ENCODE results near the gene MTHFD2L. TPM values are rescaled to one million over a fixed set of nuclear protein-coding genes. Genes with fewer than 3 reads are reported as not detected.

The MTHFD2L gene
- total RNA-seq, 1 experiment from 2014 or later = 8.9 TPM

DNA sequence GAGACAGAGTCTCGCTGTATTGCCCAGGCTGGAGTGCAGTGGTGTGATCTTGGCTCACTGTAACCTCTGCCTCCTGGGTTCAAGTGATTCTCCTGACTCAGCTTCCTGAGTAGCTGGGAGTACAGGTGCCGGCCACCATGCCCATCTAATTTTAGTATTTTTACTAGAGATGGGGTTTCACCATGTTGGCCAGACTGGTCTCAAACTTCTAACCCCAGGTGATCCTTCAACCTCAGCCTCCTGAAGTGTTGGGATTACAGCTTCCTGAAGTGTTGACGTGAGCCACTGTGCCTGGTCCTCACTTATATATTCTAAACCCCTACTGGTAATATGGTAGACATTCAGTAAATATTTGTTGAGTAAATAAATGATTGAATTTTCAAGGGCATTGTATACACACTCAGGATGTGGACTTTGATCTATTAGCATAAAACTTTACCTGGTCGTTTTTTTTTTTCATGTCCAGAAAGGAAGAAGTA is 33.0 kb downstream of the MTHFD2L start:
- Histone ChIP-seq H3K79me2 (ENCODE audit: low read depth) (no peaks in the 10 kb centered on the region), H3K27me3 (ENCODE audit: insufficient read depth, low read depth) (no peaks in the 10 kb centered on the region), H3K36me3 (ENCODE audit: low read depth) (no peaks in the 10 kb centered on the region), H3K9me2 (ENCODE audit: insufficient read depth) (no peaks in the 10 kb centered on the region), H3F3A (ENCODE audit: insufficient read depth, low read depth) (no peaks in the 10 kb centered on the region; the same call in 1 of the 2 replicates), H2AFZ (no peak overlapping the region), H3K4me2 (no peak overlapping the region), H4K20me1 (ENCODE audit: insufficient read depth) (no peaks in the 10 kb centered on the region), H3K27ac (no peak overlapping the region), H3K4me1 (replicated peaks; ENCODE audit: insufficient read depth) (no peaks in the 10 kb centered on the region), H3K4me3 (no peak overlapping the region), H3K9me3 (ENCODE audit: insufficient read depth, low read depth) (no peaks in the 10 kb centered on the region)
- intact Hi-C loops (cut with micrococcal nuclease; ENCODE audit: unreplicated experiment) = loop anchor here (5.0 kb wide), 1 partner anchor 36 kb away; no protein-coding TSS in a partner anchor
- no peak for TF ChIP-seq CTCF (conservative IDR thresholded peaks at IDR 0.05)
- no peak for TF ChIP-seq EZH2 (IDR thresholded peaks at IDR 0.05; ENCODE audit: low read depth)
- ChIA-PET CTCF (no interaction called here), POLR2A (ENCODE audit: unreplicated experiment) (interaction anchor here (0.6 kb wide), 1 partner anchor 55 kb away, joined by 3 read pairs; no protein-coding TSS in a partner anchor)
- no peak for DNase-seq
- BruUV-seq (replicated peaks) = no TSS peak

GRCh38 chr4:74197080-74197479 is 39.2 kb downstream of the MTHFD2L start:
- TF ChIP-seq EZH2 (IDR thresholded peaks at IDR 0.05; ENCODE audit: low read depth) (no peak), CTCF (conservative IDR thresholded peaks at IDR 0.05) (no peak)
- Histone ChIP-seq H3F3A (ENCODE audit: insufficient read depth, low read depth) (no peaks in the 10 kb centered on the region), H3K4me1 (replicated peaks; ENCODE audit: insufficient read depth) (no peaks in the 10 kb centered on the region), H3K79me2 (ENCODE audit: low read depth) (no peaks in the 10 kb centered on the region), H3K9me2 (ENCODE audit: insufficient read depth) (no peaks in the 10 kb centered on the region), H3K27me3 (ENCODE audit: insufficient read depth, low read depth) (no peaks in the 10 kb centered on the region), H3K9me3 (ENCODE audit: insufficient read depth, low read depth) (no peaks in the 10 kb centered on the region), H3K36me3 (ENCODE audit: low read depth) (no peaks in the 10 kb centered on the region), H3K4me2 (no peak overlapping the region), H4K20me1 (ENCODE audit: insufficient read depth) (no peaks in the 10 kb centered on the region), H2AFZ (no peak overlapping the region), H3K4me3 (no peak overlapping the region), H3K27ac (no peak overlapping the region)
- ChIA-PET CTCF (interaction anchor here (0.6 kb wide), 1 partner anchor 543 kb away, joined by 6 read pairs; no protein-coding TSS in a partner anchor), POLR2A (ENCODE audit: unreplicated experiment) (no interaction called here)
- BruUV-seq (replicated peaks) = no TSS peak
- no peak for DNase-seq
- intact Hi-C loops (cut with micrococcal nuclease; ENCODE audit: unreplicated experiment) = no loop called here

DNA sequence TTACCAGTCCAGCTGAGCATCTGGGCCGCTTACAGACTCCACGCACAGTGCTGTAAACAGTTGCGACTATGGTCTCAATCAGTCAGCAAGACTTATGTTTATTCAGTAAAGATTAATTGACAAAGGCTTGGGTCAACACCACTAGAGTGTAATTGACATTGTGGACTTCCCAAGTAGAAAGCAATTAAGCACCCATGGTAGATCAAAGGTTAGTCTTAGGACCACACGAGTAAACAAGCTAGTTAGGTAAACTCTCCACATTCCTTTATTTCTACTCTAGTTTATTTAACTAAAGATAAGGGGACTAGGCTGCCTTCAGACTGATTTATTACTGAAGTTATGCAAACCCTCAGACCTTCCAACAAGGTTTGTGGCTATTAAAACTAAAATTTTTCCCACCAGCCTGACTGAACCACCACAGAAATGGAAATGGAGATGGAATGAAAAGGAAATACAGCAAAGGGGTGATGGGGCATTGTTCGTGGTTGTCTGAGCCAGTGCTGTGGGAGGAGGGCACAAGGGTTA is 44.2 kb downstream of the MTHFD2L start:
- no peaks in the 10 kb centered on the region for H3K4me1 ChIP-seq (replicated peaks; ENCODE audit: insufficient read depth)
- no peak for TF ChIP-seq CTCF (conservative IDR thresholded peaks at IDR 0.05)
- no peak for TF ChIP-seq EZH2 (IDR thresholded peaks at IDR 0.05; ENCODE audit: low read depth)
- no peak overlapping the region for H3K27ac ChIP-seq
- no peaks in the 10 kb centered on the region for H3K79me2 ChIP-seq (ENCODE audit: low read depth)
- no TSS peak for BruUV-seq (replicated peaks)
- DNase-seq = peak in 1 of 2 experiments; percentile 35
- H3K36me3 ChIP-seq (ENCODE audit: low read depth) = no peaks in the 10 kb centered on the region
- no peaks in the 10 kb centered on the region for H3K9me3 ChIP-seq (ENCODE audit: insufficient read depth, low read depth)
- ChIA-PET POLR2A (ENCODE audit: unreplicated experiment) (no interaction called here), CTCF (no interaction called here)
- H3K4me3 ChIP-seq = no peak overlapping the region
- H4K20me1 ChIP-seq (ENCODE audit: insufficient read depth) = no peaks in the 10 kb centered on the region
- H3F3A ChIP-seq (ENCODE audit: insufficient read depth, low read depth) = no peaks in the 10 kb centered on the region
- no peak overlapping the region for H3K4me2 ChIP-seq
- H3K27me3 ChIP-seq (ENCODE audit: insufficient read depth, low read depth) = no peaks in the 10 kb centered on the region
- H2AFZ ChIP-seq = no peak overlapping the region
- no peaks in the 10 kb centered on the region; the same call in 1 of the 2 replicates for H3K9me2 ChIP-seq (ENCODE audit: insufficient read depth)
- intact Hi-C loops (cut with micrococcal nuclease; ENCODE audit: unreplicated experiment) = no loop called here
